Glutamatergic neuron (in vitro differentiated cells): Measurements from ENCODE around the gene EML6. TPM values are rescaled to one million over a fixed set of nuclear protein-coding genes. Genes with fewer than 3 reads are reported as not detected.

Experiments used
- DNase-seq: peaks from one replicate; pipeline ENCODE4 v3.0.0; 2022
- H3K27ac Mint-ChIP-seq: one replicate; pipeline ENCODE4 v1.8.0; 2020; ENCODE audit warnings: mild to moderate bottlenecking, mixed read lengths, inconsistent platforms; ENCODE audit not compliant: unreplicated experiment
- H3K27me3 Mint-ChIP-seq: one replicate; pipeline ENCODE4 v1.8.0; 2020; ENCODE audit warnings: mild to moderate bottlenecking, moderate library complexity, mixed read lengths, inconsistent platforms; ENCODE audit not compliant: unreplicated experiment
- H3K36me3 Mint-ChIP-seq: one replicate; pipeline ENCODE4 v1.8.0; 2020; ENCODE audit warnings: mild to moderate bottlenecking, mixed read lengths, inconsistent platforms; ENCODE audit not compliant: unreplicated experiment
- H3K4me1 Mint-ChIP-seq: one replicate; pipeline ENCODE4 v1.8.0; 2020; ENCODE audit warnings: mild to moderate bottlenecking, low read depth, mixed read lengths, inconsistent platforms; ENCODE audit not compliant: unreplicated experiment
- H3K4me3 Mint-ChIP-seq: one replicate; pipeline ENCODE4 v1.8.0; 2020; ENCODE audit warnings: mild to moderate bottlenecking, mixed read lengths, inconsistent platforms; ENCODE audit not compliant: unreplicated experiment
- H3K9me3 Mint-ChIP-seq: one replicate; pipeline ENCODE4 v1.8.0; 2020; ENCODE audit warnings: mild to moderate bottlenecking, moderate library complexity, mixed read lengths, inconsistent platforms; ENCODE audit not compliant: unreplicated experiment
- total RNA-seq: library from RNA; stranded (reverse); fragmentation: NEBNext Ultra II Directional; extraction: Animal tissue kit (Norgen Biotek cat#: 25700); gene quantifications from one replicate; pipeline ENCODE4 v1.2.1, GENCODE V29; 2021; ENCODE audit not compliant: unreplicated experiment
- TF ChIP-seq, protein P1 (sequence below): fragments of 200-600 bp; sonication (generic); IDR thresholded peaks from one replicate; pipeline ENCODE4 v1.5.0; 2021; ENCODE audit not compliant: partially characterized antibody, unreplicated experiment

Gene EML6
- total RNA-seq, 1 donor from 2014 or later = 0.91 TPM

DNA sequence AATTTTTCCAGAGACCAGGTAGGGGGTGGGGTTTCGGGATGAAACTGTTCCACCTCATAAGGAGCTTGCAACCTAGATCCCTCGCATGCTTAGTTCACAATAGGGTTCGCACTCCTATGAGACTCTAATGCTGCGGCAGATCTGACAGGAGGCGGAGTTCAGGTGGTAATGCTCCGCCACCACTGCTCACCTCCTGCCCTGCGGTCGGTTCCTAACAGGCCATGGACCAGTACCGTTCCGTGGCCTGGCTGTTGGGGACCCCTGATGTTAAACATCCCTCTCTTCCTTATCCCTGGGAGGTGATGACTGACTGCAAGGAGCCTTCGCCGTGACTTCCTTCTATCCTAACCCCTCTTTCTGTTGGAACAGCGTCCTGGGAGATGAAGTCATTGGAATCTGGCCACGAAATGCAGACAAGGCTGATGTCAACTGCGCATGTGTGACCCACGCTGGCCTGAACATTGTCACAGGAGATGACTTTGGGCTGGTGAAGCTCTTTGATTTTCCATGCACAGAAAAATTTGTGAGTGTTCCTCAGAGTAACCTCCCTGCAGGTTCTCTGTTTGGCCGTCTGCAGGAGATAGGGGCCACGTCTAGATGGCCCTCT is 244.4 kb downstream of the EML6 start:
- no peak for DNase-seq
- TF ChIP-seq, protein P1, sequence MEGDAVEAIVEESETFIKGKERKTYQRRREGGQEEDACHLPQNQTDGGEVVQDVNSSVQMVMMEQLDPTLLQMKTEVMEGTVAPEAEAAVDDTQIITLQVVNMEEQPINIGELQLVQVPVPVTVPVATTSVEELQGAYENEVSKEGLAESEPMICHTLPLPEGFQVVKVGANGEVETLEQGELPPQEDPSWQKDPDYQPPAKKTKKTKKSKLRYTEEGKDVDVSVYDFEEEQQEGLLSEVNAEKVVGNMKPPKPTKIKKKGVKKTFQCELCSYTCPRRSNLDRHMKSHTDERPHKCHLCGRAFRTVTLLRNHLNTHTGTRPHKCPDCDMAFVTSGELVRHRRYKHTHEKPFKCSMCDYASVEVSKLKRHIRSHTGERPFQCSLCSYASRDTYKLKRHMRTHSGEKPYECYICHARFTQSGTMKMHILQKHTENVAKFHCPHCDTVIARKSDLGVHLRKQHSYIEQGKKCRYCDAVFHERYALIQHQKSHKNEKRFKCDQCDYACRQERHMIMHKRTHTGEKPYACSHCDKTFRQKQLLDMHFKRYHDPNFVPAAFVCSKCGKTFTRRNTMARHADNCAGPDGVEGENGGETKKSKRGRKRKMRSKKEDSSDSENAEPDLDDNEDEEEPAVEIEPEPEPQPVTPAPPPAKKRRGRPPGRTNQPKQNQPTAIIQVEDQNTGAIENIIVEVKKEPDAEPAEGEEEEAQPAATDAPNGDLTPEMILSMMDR = no peak
- Mint-ChIP-seq H3K9me3 (peaks cover 33% of the 10 kb centered on the region), H3K4me3 (no peak overlapping the region), H3K27ac (peak overlapping the region; percentile 78), H3K27me3 (peaks cover 30% of the 10 kb centered on the region), H3K36me3 (peaks cover 5% of the 10 kb centered on the region), H3K4me1 (peaks cover 26% of the 10 kb centered on the region)

DNA sequence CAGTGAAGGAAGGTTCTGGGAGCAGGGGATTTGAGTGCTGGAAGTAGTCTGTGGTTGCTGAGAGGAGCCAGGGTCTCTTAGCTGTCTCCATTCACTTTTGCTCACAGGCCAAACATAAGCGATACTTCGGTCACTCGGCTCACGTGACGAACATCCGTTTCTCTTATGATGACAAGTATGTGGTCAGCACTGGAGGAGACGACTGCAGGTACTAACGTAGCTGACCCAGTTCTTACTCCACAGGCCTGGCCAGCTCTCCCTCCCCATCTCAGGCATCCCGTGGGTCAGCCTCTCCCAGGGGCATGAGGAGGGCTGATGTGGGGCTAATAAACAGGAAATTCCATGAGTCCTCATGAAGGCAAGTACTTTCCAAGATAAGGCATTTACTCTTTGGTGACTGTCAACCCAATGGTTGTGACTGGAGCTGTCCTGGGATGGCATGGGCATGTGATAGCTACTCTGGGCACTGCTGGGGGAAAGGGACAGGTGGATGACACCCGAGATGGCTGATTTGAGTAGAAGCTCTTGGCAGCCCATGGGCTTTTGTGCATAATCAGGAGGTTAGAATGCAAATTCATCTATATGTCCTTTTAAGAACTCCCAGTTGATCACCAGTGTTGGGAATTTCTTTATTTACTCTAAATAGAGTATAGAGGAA is 245.2 kb downstream of the EML6 start:
- Mint-ChIP-seq H3K4me1 (peaks cover 24% of the 10 kb centered on the region), H3K36me3 (peaks cover 5% of the 10 kb centered on the region), H3K27ac (peak overlapping the region; percentile 62)

GRCh38 chr2:54969295-54969939 is 246.0 kb downstream of the EML6 start:
- peaks cover 5% of the 10 kb centered on the region for H3K36me3 Mint-ChIP-seq
- DNase-seq = no peak
- H3K4me1 Mint-ChIP-seq = peaks cover 24% of the 10 kb centered on the region
- peaks cover 30% of the 10 kb centered on the region for H3K9me3 Mint-ChIP-seq
- no peak overlapping the region for H3K27ac Mint-ChIP-seq
- TF ChIP-seq, protein P1 = no peak
- H3K4me3 Mint-ChIP-seq = no peak overlapping the region
- H3K27me3 Mint-ChIP-seq = peaks cover 29% of the 10 kb centered on the region

More for the DNA sequence above, 245.2 kb downstream of the EML6 start:
- peaks cover 28% of the 10 kb centered on the region for H3K27me3 Mint-ChIP-seq
- DNase-seq = no peak
- no peak overlapping the region for H3K4me3 Mint-ChIP-seq
- TF ChIP-seq, protein P1 = no peak
- H3K9me3 Mint-ChIP-seq = peaks cover 33% of the 10 kb centered on the region

GRCh38 chr2:54969940-54970338 is 246.5 kb downstream of the EML6 start:
- Mint-ChIP-seq H3K9me3 (peaks cover 27% of the 10 kb centered on the region), H3K27ac (peak overlapping the region; percentile 46), H3K4me1 (peaks cover 23% of the 10 kb centered on the region), H3K4me3 (no peak overlapping the region), H3K36me3 (peaks cover 5% of the 10 kb centered on the region), H3K27me3 (peaks cover 30% of the 10 kb centered on the region)
- DNase-seq = no peak
- TF ChIP-seq, protein P1 = no peak

DNA sequence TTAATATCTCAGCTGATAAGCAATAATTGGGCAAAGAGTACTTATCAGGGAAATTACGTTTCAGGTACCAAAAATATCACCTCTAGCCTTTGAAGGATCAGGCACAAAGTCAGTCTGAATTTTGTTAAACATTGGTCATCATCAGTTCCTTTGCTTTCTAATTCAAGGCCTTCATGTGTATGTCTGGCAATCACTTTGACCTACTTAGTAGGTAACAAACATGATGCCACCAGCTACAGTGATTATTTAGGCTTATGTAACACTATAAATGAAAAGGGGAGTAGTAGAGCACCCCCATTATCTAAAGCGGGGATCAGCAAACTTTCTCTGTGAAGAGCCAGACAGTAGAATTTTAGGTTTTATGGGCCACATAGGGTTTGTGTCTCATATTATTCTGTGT is 251.7 kb downstream of the EML6 start:
- Mint-ChIP-seq H3K4me3 (no peak overlapping the region), H3K27me3 (peaks cover 4% of the 10 kb centered on the region), H3K36me3 (peaks cover 1% of the 10 kb centered on the region), H3K9me3 (peaks cover 11% of the 10 kb centered on the region), H3K27ac (no peak overlapping the region), H3K4me1 (peaks cover 10% of the 10 kb centered on the region)
- TF ChIP-seq, protein P1 = no peak
- no peak for DNase-seq
